ENCODE results near the gene RYR2.

- TF ChIP-seq NRF1 (IDR thresholded peaks at IDR 0.05; ENCODE audit: low read depth, low read length) (no peak), CTCF (IDR thresholded peaks at IDR 0.05; ENCODE audit: control extremely low read depth in 1 of 3, insufficient read depth in 1 of 3, low read depth in 1 of 3, low read length in 3 of 3) (no peak), KDM4A (IDR thresholded peaks at IDR 0.05; ENCODE audit: low read depth, low read length, severe bottlenecking) (no peak), ZNF274 (IDR thresholded peaks at IDR 0.05; ENCODE audit: borderline replicate concordance, extremely low read depth, low read length) (no peak)
- TF ChIP-seq, protein P1, sequence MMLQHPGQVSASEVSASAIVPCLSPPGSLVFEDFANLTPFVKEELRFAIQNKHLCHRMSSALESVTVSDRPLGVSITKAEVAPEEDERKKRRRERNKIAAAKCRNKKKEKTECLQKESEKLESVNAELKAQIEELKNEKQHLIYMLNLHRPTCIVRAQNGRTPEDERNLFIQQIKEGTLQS (IDR thresholded peaks at IDR 0.05; ENCODE audit: insufficient read depth, low read depth, low read length), result no peak
Measured at GRCh38 chr1:237119091-237119490, 77.1 kb downstream of the RYR2 start.
